Heart right ventricle (tissue), 16 donors: ENCODE data around the gene SFXN5. TPM values are rescaled to one million over a fixed set of nuclear protein-coding genes. Genes with fewer than 3 reads are reported as not detected.

Experiments
- ATAC-seq, 8 donors: fragments of 200-7000 bp; cut with Tn5 transposase; one replicate each; pipeline ENCODE4 v1.9.1; 2020; ENCODE audit warnings: mild to moderate bottlenecking in 8 of 8, moderate library complexity in 8 of 8, moderate number of reproducible peaks in 1 of 8
- DNase-seq, 2 donors: peaks; one replicate each; pipeline ENCODE4 v3.0.0-alpha.2; 2020
- H3K27ac ChIP-seq, 10 donors: fragments of 200-600 bp; sonication (generic) in 2 of 10; one replicate each; pipeline versions ENCODE4 v1.5.0 to v1.8.0; 2020 to 2022; ENCODE audit warnings: mild to moderate bottlenecking in 3 of 10
- H3K27me3 ChIP-seq, 7 donors: fragments of 200-600 bp; one replicate each; pipeline ENCODE4 v1.8.0; 2021 to 2022; ENCODE audit warnings: mild to moderate bottlenecking in 2 of 7
- H3K36me3 ChIP-seq, 9 donors: fragments of 200-600 bp; sonication (generic) in 1 of 9; one replicate each; pipeline versions ENCODE4 v1.5.0 to v1.8.0; 2020 to 2022; ENCODE audit warnings: mild to moderate bottlenecking in 2 of 9
- H3K4me1 ChIP-seq, 9 donors: fragments of 200-600 bp; sonication (generic) in 1 of 9; one replicate each; pipeline versions ENCODE4 v1.5.0 to v1.8.0; 2020 to 2022; ENCODE audit warnings: mild to moderate bottlenecking in 4 of 9
- H3K4me3 ChIP-seq, 10 donors: fragments of 200-600 bp; sonication (generic) in 2 of 10; one replicate each; pipeline versions ENCODE4 v1.5.0 to v1.8.0; 2020 to 2022; ENCODE audit warnings: mild to moderate bottlenecking in 7 of 10, moderate library complexity in 2 of 10
- H3K9me3 ChIP-seq, 11 donors: fragments of 200-600 bp in 10 of 11; sonication (generic) in 2 of 11; one replicate each; pipeline versions ENCODE4 v1.5.0 to v1.8.0; 2013 to 2022; ENCODE audit warnings: mild to moderate bottlenecking in 2 of 11, control low read depth in 1 of 11, moderate library complexity in 1 of 11
- WGBS, 2 donors: extraction: QIAGEN DNeasy Blood & Tissue Kit; methylation state at CpG; one replicate each; pipeline ENCODE4 v1.1.7; 2013; ENCODE audit warnings: inconsistent platforms in 1 of 2; 5-methylcytosine and 5-hydroxymethylcytosine counted together
- intact Hi-C, 10 donors: fragments of 100-400 bp; cut with DNase I; formaldehyde crosslinking; loops; one replicate each; pipeline versions ENCODE4 v1.11.1 to v1.14.2; 2022
- polyA plus RNA-seq, 2 donors: library from polyadenylated mRNA; stranded (reverse); fragments of 200-250 nt; gene quantifications; one replicate each; pipeline ENCODE4 v1.2.3, GENCODE V29; 2013
- total RNA-seq, 10 donors: library from RNA; stranded (reverse); fragmentation: NEBNext Ultra II Directional in 3 of 10; extraction: Animal tissue kit (Norgen Biotek cat#: 25700) in 3 of 10; gene quantifications; one replicate each; pipeline versions ENCODE4 v1.2.1 to v1.2.4, GENCODE V29; 2021 to 2023
- TF ChIP-seq, protein P1 (sequence below), 9 donors: fragments of 200-600 bp; sonication (generic) in 2 of 9; IDR thresholded peaks; one replicate each; pipeline versions ENCODE4 v1.5.0 to v1.8.0; 2021 to 2022; ENCODE audit warnings: antibody characterized with exemption in 9 of 9, mild to moderate bottlenecking in 5 of 9, moderate library complexity in 1 of 9
- donor health status: Arrhythmogenic right ventricular cardiomyopathy.
- donor health status: ischemic (EF 13 %, LVEDD 7.1; RV severe dilation, severe dysfunction).
- donor health status: healthy with polysubstance abuse.
- donor health status: DM: no; HTN: yes; CAD: no.
- donor health status: DM: no; HTN: no; CAD: no.
- donor health status: ischemic (EF 25% LVEDD 6.9; RV normal size, moderate dysfunction).
- donor health status: ischemic (EF 25% LVEDD 5.7; RV mildly dilated, moderate dysfunction).
- donor health status: healthy.
- donor health status: DM: yes; HTN: yes; CAD: no.
- donor health status: Ischemic cardiomyopathy.
- donor health status: ischemic (EF 35%, LVEDD 5.7; RV mildly dilated, moderate dysfunction).
- donor health status: nonischemic (EF 11% LVEDD 7.7; RV severe dilation, severe dysfunction).
- donor health status: DM: yes; HTN: yes; CAD: no.
- donor health status: PGD.
- donor health status: ischemic (EF 29% LVEDD 5.4; RV normal size, mild dysfunction).
- donor health status: nonischemic (EF 23%, LVEDD 6.1; RV moderate dilation, normal function).

SFXN5 gene
- total and polyA plus RNA-seq, 12 donors: 4.4 to 11.8 (median 9.7) TPM

DNA sequence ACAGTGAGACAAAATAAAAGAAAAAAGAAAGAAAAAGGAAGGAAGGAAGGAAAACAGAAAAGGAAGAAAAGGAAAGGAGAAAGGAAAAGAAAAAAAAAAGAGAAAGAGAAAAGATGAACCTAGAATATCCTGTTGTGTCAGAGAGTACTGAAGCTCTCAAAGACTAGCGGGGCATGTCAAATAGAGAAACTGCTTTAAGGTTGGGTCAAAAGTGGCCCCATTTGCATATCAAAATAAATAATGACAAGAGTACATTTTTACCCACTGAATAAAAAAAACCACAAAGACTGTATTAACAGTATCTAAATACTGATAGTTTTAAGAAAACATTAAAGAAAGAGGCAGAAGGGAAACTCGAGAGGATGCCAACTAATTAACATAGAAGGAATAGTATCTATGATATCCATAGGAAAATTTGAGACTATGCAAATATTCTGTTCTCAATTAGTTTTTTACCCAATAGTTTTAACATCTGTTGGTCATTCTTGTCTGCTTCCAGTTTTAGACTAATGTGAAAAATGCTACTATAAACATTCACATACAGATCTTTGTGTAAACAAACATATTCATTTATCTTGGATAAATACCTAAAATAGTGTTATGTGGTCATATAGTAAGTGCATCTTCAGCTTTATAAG, 53.2 kb downstream of the SFXN5 start:
- 84 to 95% methylated on average over 2 of the region's 2 CpGs for WGBS, 2 donors

DNA sequence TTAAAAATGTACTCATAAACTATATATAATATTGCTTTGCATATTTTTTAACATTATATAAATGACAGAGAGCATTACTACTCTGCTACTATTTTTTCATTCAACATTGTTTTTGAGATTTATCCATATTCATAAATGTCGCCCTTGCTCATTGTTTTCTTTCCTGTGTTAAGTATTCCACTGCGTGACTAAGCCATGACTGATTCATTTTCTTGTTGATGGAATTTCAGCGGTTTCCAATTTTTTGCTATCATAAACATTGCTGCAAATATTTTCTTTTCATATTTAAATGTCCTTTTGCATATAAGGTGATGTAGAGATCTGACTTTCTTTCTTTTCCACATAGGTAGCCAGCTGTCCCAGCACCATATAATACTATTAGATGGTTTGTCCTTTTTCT, 57.6 kb downstream of the SFXN5 start:
- DNase-seq (no peak), ATAC-seq (no peak)
- H3K9me3 ChIP-seq: peaks cover 0 to 9% (median 0%) of the 10 kb centered on the region in 11 donors
- intact Hi-C loops: loop anchor here in 1 of 10 donors (2.0 kb wide), 1 partner anchor 39 kb away; no protein-coding TSS in a partner anchor
- H3K36me3 ChIP-seq: peaks cover 0 to 16% (median 3%) of the 10 kb centered on the region in 9 donors
- TF ChIP-seq, protein P1, sequence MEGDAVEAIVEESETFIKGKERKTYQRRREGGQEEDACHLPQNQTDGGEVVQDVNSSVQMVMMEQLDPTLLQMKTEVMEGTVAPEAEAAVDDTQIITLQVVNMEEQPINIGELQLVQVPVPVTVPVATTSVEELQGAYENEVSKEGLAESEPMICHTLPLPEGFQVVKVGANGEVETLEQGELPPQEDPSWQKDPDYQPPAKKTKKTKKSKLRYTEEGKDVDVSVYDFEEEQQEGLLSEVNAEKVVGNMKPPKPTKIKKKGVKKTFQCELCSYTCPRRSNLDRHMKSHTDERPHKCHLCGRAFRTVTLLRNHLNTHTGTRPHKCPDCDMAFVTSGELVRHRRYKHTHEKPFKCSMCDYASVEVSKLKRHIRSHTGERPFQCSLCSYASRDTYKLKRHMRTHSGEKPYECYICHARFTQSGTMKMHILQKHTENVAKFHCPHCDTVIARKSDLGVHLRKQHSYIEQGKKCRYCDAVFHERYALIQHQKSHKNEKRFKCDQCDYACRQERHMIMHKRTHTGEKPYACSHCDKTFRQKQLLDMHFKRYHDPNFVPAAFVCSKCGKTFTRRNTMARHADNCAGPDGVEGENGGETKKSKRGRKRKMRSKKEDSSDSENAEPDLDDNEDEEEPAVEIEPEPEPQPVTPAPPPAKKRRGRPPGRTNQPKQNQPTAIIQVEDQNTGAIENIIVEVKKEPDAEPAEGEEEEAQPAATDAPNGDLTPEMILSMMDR (IDR thresholded peaks at IDR 0.05): no peak
- no peaks in the 10 kb centered on the region for H3K27me3 ChIP-seq
- H3K4me1 ChIP-seq: peaks cover 0 to 4% (median 0%) of the 10 kb centered on the region in 9 donors
- 90 to 96% methylated on average over 3 of the region's 3 CpGs for WGBS, 2 donors
- H3K27ac ChIP-seq: no peak overlapping the region
- H3K4me3 ChIP-seq: no peak overlapping the region

More for the DNA sequence above, 53.2 kb downstream of the SFXN5 start:
- H3K4me3 ChIP-seq: no peak overlapping the region
- DNase-seq: no peak
- H3K36me3 ChIP-seq: peaks cover 0 to 47% (median 9%) of the 10 kb centered on the region in 9 donors
- intact Hi-C loops: no loop called here
- ATAC-seq: no peak
- peaks cover 0 to 4% (median 0%) of the 10 kb centered on the region in 9 donors for H3K4me1 ChIP-seq
- no peaks in the 10 kb centered on the region for H3K9me3 ChIP-seq
- TF ChIP-seq, protein P1 (IDR thresholded peaks at IDR 0.05): no peak
- no peak overlapping the region for H3K27ac ChIP-seq
- no peaks in the 10 kb centered on the region for H3K27me3 ChIP-seq

DNA sequence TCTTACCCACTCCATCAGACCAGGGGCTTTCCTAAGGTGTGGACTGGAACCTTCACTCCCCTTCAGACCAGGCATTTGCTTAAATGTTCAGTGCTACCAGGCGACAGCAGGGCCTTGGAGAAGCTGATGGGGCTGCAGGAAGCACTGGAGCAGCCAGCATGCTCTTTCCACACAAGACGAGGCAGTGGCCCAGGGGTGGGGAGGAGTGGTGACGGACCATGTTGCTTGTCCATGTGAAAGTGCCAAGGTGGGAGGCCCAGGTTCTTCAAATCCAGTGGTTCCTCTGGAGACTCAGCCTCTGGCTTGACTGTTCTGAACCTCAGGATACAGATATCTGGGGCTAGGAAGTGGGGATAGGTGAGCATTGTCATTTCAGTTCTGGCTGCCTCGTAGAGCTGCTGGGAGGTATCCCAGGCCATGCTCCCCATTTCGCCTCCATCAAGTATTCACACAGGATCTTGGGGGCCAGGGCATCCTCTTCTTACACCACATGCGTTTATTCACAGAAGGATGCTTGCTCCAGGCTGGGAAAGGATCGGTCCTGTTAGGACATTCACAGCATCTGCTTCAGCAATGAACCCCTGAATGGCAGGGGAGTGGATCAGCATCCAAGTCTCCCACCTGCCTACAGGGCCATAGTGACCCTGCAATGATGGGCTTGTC, 62.2 kb downstream of the SFXN5 start:
- Histone ChIP-seq H3K27ac (no peak overlapping the region), H3K27me3 (no peaks in the 10 kb centered on the region), H3K4me1 (peaks cover 0 to 6% (median 3%) of the 10 kb centered on the region in 9 donors), H3K4me3 (no peak overlapping the region), H3K9me3 (peaks cover 0 to 9% (median 0%) of the 10 kb centered on the region in 11 donors), H3K36me3 (peaks cover 0 to 26% (median 0%) of the 10 kb centered on the region in 9 donors)
- TF ChIP-seq, protein P1 (IDR thresholded peaks at IDR 0.05): no peak
- DNase-seq (no peak), ATAC-seq (no peak)
- intact Hi-C loops: no loop called here
- 98 to 99% methylated on average over 7 of the region's 7 CpGs for WGBS, 2 donors

DNA sequence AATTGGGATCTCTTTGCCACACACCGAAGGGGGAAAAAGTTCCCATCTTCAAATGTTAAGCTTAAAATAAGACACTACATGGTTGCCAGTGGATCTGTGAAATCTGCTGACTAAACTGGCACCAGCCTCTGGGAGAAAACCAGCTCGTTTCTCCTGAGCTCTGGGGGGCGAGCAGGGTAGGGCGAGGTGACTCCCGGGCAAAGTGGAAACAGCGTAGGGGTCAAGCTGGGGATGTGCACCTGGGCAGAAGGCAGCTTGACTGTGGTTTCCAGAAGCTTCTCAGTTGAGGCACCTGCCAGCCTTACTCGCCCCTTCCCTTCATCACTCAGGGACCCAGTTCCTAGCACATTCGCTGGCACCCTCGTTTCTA, 62.8 kb downstream of the SFXN5 start:
- Histone ChIP-seq H3K27me3 (no peaks in the 10 kb centered on the region), H3K27ac (no peak overlapping the region), H3K36me3 (peaks cover 0 to 26% (median 0%) of the 10 kb centered on the region in 9 donors), H3K9me3 (peaks cover 0 to 9% (median 0%) of the 10 kb centered on the region in 11 donors), H3K4me1 (peaks cover 0 to 6% (median 3%) of the 10 kb centered on the region in 9 donors), H3K4me3 (no peak overlapping the region)
- intact Hi-C loops: no loop called here
- no peak for ATAC-seq
- WGBS, 2 donors: 90 to 95% methylated on average over 9 of the region's 9 CpGs
- TF ChIP-seq, protein P1 (IDR thresholded peaks at IDR 0.05): no peak
- no peak for DNase-seq
